HG02642 (cell line): ENCODE measurements around the gene KLHL22.
"Not testable (repeated sequence)": the region's sequence is repeated elsewhere in the genome, so short reads cannot be mapped to it uniquely, and the experiment has no call there.

ENCODE experiments used
- ATAC-seq: cut with Tn5 transposase; IDR thresholded peaks from one replicate; pipeline ENCODE4 v1.9.1; 2021; ENCODE audit warnings: mild to moderate bottlenecking; ENCODE audit not compliant: unreplicated experiment, poor library complexity

KLHL22 gene

GRCh38 chr22:20392365-20392881, 103.2 kb downstream of the KLHL22 start:
- not testable (repeated sequence) for ATAC-seq
